NOMO-1 (cell line): ENCODE results near the gene MAN2A2.

ENCODE experiments used
- DNase-seq, 2 experiments: peaks; one replicate each; lab custom pipeline; 2025; ENCODE audit not compliant: unreplicated experiment in 2 of 2; lab: John Stamatoyannopoulos, UW

The MAN2A2 gene

DNA sequence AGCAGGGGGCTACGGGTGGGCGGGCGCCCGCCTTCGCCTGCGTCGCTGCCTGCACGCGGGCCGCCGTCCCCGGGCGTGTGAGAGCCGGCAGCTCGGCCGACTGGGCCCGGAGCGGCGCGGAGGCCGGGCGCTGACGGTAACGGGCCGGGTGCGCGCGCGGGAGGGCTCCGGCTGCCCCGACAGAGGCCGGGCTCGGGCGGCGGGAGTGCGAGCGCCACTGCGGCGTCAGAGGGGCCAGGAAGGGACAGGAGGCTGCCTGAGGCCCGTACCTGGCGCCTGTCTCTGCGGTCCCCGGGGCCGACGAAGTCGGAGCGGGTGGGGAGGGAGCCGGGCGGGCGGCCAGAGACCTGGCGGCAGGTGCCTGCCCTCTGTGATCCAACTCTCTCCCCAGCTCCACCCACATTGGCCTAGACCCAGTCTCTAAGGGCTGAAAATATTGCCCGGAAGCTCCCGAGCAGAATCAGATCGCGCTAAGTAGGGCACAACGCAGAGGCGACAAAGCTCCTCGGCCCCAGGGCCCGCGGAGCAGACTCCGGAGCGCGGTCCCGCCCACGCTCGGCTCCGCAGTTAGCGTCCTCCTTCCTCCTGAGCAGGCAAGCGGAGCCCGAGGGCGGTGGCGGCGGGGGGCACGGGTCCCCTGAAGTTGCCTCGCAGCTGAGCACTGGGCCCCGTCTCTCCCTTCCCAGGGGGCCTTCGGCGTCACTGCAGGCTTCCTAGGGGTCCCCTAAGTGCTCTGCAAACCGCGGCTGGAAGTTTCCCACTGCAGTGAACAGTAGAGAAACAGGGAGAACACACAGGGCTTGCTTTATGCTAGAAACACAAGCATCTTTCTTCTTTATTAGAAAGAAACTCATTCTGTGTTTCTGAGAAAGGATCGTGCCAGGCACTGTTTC, at the start of gene MAN2A2:
MAN2A2 (plus strand) TSS at position 463 of the 893 bp plus-strand sequence. CDS start 906 bp downstream, outside the sequence.
- peak; percentile 56 to 59 for DNase-seq

GRCh38 chr15:90855139-90855538, 48.0 kb upstream of the MAN2A2 start:
- DNase-seq, result no peak

- DNase-seq, result no peak
Measured at GRCh38 chr15:90857337-90857736, 45.8 kb upstream of the MAN2A2 start.

DNA sequence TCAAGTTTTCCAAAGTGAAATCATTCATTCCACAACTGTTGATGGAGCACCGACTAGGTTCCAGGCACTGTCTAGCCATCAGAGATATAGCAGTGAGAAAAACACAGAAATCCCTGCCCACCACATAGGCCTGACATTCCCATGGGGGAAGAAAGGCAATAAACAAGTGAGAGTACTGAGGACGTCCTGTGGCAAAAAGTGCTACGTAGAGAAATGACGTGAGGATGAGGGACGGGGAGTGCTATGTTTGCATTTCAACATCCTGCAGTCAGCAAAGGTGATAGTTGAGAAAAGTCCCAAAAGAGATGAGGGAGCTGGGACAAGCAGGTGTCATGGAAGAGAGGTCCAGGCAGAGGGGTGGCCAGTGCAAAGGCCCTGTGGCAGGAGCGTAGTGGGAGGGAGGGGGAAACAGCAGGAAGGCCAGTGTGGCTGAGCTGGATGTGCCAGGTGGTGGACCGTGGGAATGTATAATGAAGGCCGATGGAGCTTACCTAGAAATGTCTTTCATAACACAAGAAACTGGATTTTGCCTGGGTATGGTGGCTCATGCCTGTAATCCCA, 45.1 kb upstream of the MAN2A2 start:
- no peak for DNase-seq

GRCh38 chr15:90859234-90860131, 43.6 kb upstream of the MAN2A2 start:
- DNase-seq, result no peak

- DNase-seq, result no peak
Measured at GRCh38 chr15:90860450-90860849, 42.7 kb upstream of the MAN2A2 start.

DNA sequence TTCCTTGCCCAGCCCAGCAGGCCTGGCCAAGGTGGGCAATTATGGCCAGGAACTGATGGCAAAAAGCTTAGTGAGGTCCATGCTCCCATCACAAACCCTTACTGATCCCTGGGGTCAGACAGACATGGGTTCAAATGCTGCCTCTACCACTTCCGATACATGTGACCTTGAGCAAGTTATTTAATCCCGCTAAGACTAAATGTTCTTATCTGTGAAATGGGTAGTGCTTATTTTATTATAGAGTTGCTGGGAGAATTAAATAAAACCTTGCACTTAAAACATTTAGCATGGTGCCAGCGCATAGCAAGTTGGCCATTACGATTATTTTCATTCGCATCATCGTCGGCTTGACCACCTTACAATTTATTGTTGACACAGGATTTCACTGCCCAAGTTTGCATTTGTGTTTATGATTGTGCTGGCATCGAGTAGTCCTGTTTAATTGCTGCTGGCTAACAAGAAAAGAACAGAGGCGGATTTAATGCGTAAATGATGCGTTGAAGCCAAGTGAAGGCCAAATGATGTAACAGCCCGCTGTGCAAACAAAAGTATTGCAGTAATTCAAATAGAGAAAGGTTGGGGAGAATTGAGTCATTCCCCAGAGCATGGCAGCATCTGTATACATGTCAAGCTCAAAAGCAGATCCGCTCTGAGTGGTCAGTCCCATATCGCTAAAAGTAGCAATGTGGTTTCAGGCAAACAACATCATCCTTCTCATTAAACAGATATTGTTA, 42.0 kb upstream of the MAN2A2 start:
- no peak for DNase-seq

- no peak for DNase-seq
Measured at GRCh38 chr15:90862487-90862886, 40.6 kb upstream of the MAN2A2 start.

- peak; percentile 54 to 78 for DNase-seq
Measured at GRCh38 chr15:90862964-90863778, 39.9 kb upstream of the MAN2A2 start.

DNA sequence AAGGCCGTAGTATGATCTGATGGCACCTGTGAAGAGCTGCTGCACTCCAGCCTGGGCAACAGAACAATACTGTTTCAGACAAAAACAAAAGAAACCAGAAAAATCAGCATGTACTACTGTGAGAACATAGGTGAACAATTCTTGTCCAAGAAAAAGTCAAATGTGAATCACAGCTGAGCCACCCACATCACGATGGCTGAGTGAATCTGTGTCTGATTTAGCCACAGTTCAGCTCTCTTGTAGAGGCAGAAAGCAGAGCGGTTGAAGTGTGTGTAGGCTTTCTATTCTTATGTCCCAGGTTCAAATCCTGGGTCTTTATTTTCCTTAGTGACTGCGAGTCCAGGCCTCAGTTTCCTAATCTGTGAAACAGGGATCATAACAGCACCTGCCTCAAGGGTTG, 39.1 kb upstream of the MAN2A2 start:
- no peak for DNase-seq

- DNase-seq, result no peak
Measured at GRCh38 chr15:90864507-90864906, 38.6 kb upstream of the MAN2A2 start.

DNA sequence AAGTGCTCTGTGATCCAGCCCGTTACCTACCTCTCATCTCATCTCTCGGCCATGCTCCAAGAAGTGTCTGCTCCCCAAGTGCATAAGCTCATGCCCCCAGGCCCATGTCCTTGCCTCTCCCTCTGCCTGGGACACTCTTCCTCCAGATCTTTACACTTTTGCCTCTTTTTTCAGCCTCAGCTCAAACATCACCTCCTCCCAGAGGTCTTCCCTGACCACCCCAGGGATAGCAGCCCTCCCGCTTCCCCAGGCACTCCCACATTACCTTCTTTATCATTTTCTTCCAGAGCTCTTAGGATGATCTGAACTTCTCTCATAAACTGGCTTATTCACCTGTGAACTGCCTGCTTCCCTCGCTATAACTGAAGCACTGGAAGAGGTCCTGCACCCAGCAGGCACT, 37.4 kb upstream of the MAN2A2 start:
- no peak for DNase-seq

DNA sequence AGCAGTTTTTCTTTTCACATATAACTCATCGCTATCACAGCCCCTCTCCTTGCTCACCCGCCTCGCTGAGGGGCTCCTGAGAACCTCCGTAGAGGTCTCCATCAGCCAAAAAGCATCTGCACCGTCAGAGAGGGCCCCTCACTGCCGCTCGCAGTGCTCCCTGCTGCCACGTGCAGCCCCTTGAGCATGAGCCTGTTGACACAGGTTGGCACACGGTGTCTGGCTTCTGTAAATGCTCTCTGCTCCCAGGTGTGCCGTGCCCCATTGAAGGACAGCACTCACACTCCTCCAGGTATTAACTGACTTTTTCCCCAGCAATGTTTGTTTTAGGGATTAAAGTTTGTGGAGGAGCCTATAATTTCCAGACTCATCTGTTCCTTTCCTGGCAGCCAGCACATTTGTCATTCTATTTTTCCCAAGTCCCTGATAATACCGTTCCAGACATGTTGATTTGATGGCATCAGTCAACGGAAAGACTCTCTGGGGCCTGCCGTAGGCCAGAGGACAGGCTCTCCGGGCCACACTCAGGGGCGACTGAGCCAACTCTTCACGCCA, 36.9 kb upstream of the MAN2A2 start:
- DNase-seq, result no peak

GRCh38 chr15:90866800-90867199, 36.3 kb upstream of the MAN2A2 start:
- no peak for DNase-seq

DNA sequence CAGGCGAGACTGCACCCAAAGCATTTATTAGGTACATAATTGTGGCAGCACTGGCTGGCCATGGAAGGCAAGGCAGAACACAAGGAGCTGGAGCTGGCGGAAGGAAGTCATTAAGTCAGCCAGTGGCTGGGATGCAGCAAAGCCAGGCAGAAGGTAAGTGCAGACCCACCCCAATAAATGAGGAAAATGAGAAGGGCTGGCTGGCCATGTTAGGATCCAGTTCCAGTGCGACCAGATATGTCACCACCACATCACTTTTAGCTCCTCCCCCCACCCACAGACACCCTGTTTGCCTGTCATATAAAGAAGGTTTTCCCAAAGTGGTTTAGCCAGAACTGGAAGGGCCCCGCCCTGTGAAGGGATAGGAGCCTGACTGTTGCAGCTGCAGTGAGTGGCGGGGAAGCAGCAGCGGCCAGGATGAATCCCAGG, 34.8 kb upstream of the MAN2A2 start, which contains the start of gene FURIN:
FURIN (plus strand) TSS at position 328 of the 429 bp plus-strand sequence. CDS start 7,153 bp downstream, outside the sequence.
- no peak for DNase-seq

DNA sequence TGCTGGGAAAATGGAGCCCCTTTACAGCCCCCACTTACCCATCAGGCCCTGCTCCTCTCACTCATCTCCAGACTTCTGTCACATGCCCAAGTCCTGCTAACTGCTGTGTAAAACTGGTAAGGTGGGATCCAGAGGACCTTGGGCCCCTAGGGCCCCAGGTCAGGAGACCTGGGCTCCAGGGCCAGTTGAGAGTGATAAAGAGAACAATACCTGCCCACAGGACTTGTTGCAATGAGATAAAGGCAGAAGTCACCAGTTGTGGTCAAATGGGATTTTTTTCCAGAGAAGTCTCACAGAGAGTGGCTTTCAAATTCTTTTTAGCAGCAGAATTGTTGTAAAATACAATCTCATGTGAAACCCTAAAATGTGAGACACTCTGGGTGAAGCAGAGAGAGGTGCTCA, 34.0 kb upstream of the MAN2A2 start:
- no peak for DNase-seq

DNA sequence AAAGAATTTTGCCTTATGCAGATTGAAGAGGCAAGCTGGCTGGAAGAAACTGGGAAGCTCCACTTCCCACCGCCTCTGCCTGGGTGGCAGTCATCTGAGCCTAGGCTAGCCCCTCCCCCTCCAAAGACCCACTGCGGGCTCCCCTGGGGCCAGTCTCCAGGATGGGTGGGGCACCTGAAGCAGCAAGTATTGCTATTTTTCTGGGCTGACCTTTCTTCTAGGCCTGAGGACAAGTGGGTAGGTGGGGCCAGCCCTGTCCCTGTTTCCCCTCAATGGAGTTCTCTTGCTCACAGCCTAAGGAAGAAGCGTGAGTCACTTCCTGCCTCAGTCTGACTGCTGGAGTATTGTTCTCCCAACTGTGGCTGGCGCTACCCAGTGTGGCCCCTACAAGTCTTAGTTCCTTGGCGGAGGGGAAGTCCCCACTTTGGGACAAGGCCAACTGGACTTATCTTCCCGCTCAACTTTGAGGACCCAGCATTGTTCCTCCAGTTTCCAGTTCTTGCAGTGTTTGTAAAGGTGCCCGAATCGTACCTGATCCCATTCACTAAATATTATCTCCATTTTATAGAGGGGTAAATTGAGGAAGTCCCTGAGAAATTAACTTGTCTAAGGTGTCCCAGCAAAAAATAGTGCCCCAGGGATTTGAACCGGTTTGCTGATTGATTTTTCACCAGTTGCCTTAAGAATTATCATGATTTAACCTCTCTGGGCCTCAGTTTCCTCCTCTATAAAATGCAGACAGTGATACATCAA, 33.3 kb upstream of the MAN2A2 start:
- peak in 1 of 2 experiments; percentile 34 for DNase-seq

DNA sequence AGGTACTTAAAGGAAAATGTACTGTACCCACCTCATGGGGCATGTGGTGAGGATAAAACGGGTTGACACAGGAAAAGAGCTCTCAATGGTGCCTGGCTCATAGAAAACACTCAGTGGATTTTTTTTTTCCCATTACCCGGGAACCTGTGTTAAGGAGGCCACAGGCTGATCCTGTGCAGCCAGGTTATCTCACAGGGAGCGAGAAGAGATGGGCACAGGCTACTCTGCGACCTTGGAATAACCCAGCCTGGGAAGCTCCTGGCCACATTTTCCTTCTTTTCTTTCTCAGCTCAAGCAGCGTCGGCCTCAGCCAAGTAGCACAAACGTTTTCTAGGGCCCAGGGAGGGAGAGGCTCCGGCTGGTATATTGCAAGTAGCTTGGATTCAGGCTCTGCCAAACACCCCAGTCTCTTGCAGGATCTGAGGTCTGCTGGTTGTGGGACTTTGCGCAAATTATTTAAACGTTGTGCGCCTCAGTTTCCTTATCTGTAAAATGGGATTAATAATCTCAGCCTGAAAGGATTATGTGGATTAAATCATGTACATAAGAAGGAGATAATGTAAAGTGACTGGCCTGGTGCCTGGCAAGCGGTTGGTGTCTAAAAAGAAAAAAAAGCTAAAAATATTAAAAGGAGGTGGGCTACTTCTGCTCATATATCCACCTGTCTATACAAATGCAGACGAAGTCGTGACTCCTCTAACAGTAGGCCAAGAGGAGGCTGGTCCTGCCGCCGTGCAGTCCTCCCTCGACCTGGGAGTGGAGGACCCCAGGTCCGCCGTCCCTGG, 32.6 kb upstream of the MAN2A2 start:
- DNase-seq, result no peak
